Endothelial cell of umbilical vein (primary cell): ENCODE data around the gene PLB1. TPM values are rescaled to one million over a fixed set of nuclear protein-coding genes. Genes with fewer than 3 reads are reported as not detected.

Experiments used
- BruUV-seq: library from RNA; stranded (reverse); fragments of 400-500 nt; replicated peaks from 2 replicates; lab custom pipeline; 2021; lab: Mats Ljungman, UMichigan
- CTCF ChIA-PET: fragments of 300-600, 350-600 bp; sonication (Branson Sonifier 250); formaldehyde crosslinking; loops from one replicate; lab custom pipeline; 2021; ENCODE audit warnings: antibody characterized with exemption, inconsistent platforms; lab: Charles Lee
- POLR2A ChIA-PET: fragments of 300-600, 350-600 bp; sonication (Branson Sonifier 250); formaldehyde crosslinking; loops from one replicate; lab custom pipeline; 2021; ENCODE audit warnings: antibody characterized with exemption, inconsistent platforms; lab: Charles Lee
- DNase-seq: peaks from one replicate; pipeline ENCODE4 v3.0.0-alpha.2; 2011; ENCODE audit warnings: low read depth, low spot score
- FAIRE-seq: peaks from 2 replicates; lab custom pipeline; 2011; peaks lifted over from hg19 to GRCh38; lab: Jason Lieb, UNC
- H2AFZ ChIP-seq: 2 replicates; pipeline ENCODE4 v1.6.0; 2012; ENCODE audit warnings: low read depth, low read length, control low read depth, inconsistent platforms
- H3K27ac ChIP-seq: 2 replicates; pipeline ENCODE4 v1.5.1; 2011; ENCODE audit warnings: low read depth, mild to moderate bottlenecking, control low read depth, low read length, moderate library complexity; ENCODE audit not compliant: insufficient read depth
- H3K27me3 ChIP-seq, 2 experiments: 2 replicates each; pipeline versions ENCODE4 v1.6.0 to v1.6.1; 2011; ENCODE audit warnings: low read length in 2 of 2, mixed read lengths in 1 of 2; ENCODE audit not compliant: control insufficient read depth in 2 of 2, insufficient read depth in 2 of 2
- H3K36me3 ChIP-seq, 2 experiments: 2 replicates in 1 of 2; 3 replicates in 1 of 2; pipeline ENCODE4 v1.5.1; 2011; ENCODE audit warnings: low read length in 2 of 2, mild to moderate bottlenecking in 1 of 2, moderate library complexity in 1 of 2; ENCODE audit not compliant: control insufficient read depth in 2 of 2, insufficient read depth in 2 of 2; ENCODE audit errors: extremely low read depth in 1 of 2
- H3K4me1 ChIP-seq: 3 replicates; pipeline ENCODE4 v1.5.1; 2011; ENCODE audit warnings: mild to moderate bottlenecking, low read length; ENCODE audit not compliant: control insufficient read depth, insufficient read depth; ENCODE audit errors: extremely low read depth
- H3K4me2 ChIP-seq: 2 replicates; pipeline ENCODE4 v1.6.1; 2011; ENCODE audit warnings: low read length, control low read depth, mixed read lengths; ENCODE audit not compliant: insufficient read depth
- H3K4me3 ChIP-seq, 3 experiments: fragments of 200-600 bp in 1 of 3; sonication (generic), shearing (Covaris generic) in 1 of 3; replicated peaks in 1 of 3; 2 replicates each; pipeline ENCODE4 v1.5.1; 2011 to 2016; ENCODE audit warnings: control low read depth in 3 of 3, low read length in 3 of 3, mild to moderate bottlenecking in 2 of 3, inconsistent platforms in 1 of 3, low read depth in 1 of 3, moderate library complexity in 1 of 3; ENCODE audit not compliant: insufficient read depth in 1 of 3
- H3K79me2 ChIP-seq: 2 replicates; pipeline ENCODE4 v1.6.0; 2012; ENCODE audit warnings: low read length, inconsistent platforms; ENCODE audit not compliant: control insufficient read depth, insufficient read depth
- H3K9ac ChIP-seq: replicated peaks from 2 replicates; pipeline ENCODE3; 2011; ENCODE audit warnings: low read length, control low read depth; ENCODE audit not compliant: insufficient read depth; ENCODE audit errors: extremely low read depth
- H3K9me1 ChIP-seq: replicated peaks from 3 replicates; pipeline ENCODE4 v1.6.0; 2011; ENCODE audit warnings: mild to moderate bottlenecking, low read length; ENCODE audit not compliant: control insufficient read depth, insufficient read depth; ENCODE audit errors: extremely low read depth
- H3K9me3 ChIP-seq: replicated peaks from 2 replicates; pipeline ENCODE4 v1.5.1; 2012; ENCODE audit warnings: low read length, inconsistent platforms; ENCODE audit not compliant: control insufficient read depth, insufficient read depth
- H4K20me1 ChIP-seq: replicated peaks from 2 replicates; pipeline ENCODE3; 2011; ENCODE audit warnings: mild to moderate bottlenecking, low read length; ENCODE audit not compliant: control insufficient read depth, insufficient read depth; ENCODE audit errors: extremely low read depth
- CTCF ChIP-seq, 2 donors: IDR thresholded peaks; 1 replicate in 1 of 2; 2 replicates in 1 of 2; pipeline ENCODE4 v1.5.1; 2011; ENCODE audit warnings: low read length in 2 of 2, mild to moderate bottlenecking in 2 of 2, moderate library complexity in 2 of 2, control low read depth in 1 of 2, inconsistent platforms in 1 of 2, low read depth in 1 of 2; ENCODE audit not compliant: insufficient read depth in 1 of 2; ENCODE audit errors: extremely low read depth in 1 of 2
- EZH2 ChIP-seq: IDR thresholded peaks from 2 replicates; pipeline ENCODE4 v1.6.1; 2012; ENCODE audit warnings: borderline replicate concordance, low read depth, mild to moderate bottlenecking, moderate library complexity, low read length, inconsistent platforms; ENCODE audit not compliant: severe bottlenecking
- FOS ChIP-seq: IDR thresholded peaks from 2 replicates; pipeline ENCODE4 v1.6.1; 2011; ENCODE audit warnings: mild to moderate bottlenecking, low read length, moderate library complexity, borderline replicate concordance; ENCODE audit not compliant: insufficient read depth
- GATA2 ChIP-seq: IDR thresholded peaks from 2 replicates; pipeline ENCODE4 v1.7.0; 2011; ENCODE audit warnings: low read depth, mild to moderate bottlenecking, moderate library complexity, mixed read lengths, low read length; ENCODE audit not compliant: insufficient read length, insufficient read depth
- JUN ChIP-seq: IDR thresholded peaks from 2 replicates; pipeline ENCODE4 v1.6.1; 2011; ENCODE audit warnings: borderline replicate concordance, low read depth; ENCODE audit not compliant: insufficient read length, insufficient read depth
- MAX ChIP-seq: IDR thresholded peaks from 2 replicates; pipeline ENCODE4 v1.6.1; 2011; ENCODE audit not compliant: insufficient read depth, insufficient read length
- MYC ChIP-seq: IDR thresholded peaks from one replicate; pipeline ENCODE4 v1.6.1; 2011; ENCODE audit warnings: mild to moderate bottlenecking, low read depth, low read length
- POLR2A ChIP-seq: IDR thresholded peaks from 2 replicates; pipeline ENCODE4 v1.6.1; 2012; ENCODE audit warnings: low read depth, mild to moderate bottlenecking, control low read depth, low read length
- POLR2AphosphoS5 ChIP-seq: IDR thresholded peaks from 2 replicates; pipeline ENCODE4 v1.6.1; 2012; ENCODE audit warnings: low read depth, mild to moderate bottlenecking, control low read depth, low read length, moderate library complexity; ENCODE audit not compliant: insufficient read depth
- dilution Hi-C: fragments of 300-500 bp; cut with MboI; formaldehyde crosslinking; loops from one replicate; pipeline ENCODE4 v1.15.0; 2019; ENCODE audit warnings: low sequenced_read_pairs; ENCODE audit not compliant: extremely low pct_ligation_motif_present
- intact Hi-C: fragments of 100-400 bp; cut with micrococcal nuclease; formaldehyde crosslinking; loops from one replicate; pipeline ENCODE4 v1.10.0; 2022
- polyA plus RNA-seq, 4 experiments: library from polyadenylated mRNA; depleted of rRNA in 3 of 4; stranded (reverse) in 3 of 4; unstranded in 1 of 4; fragments of >200 nt; gene quantifications; 2 replicates each; pipeline versions ENCODE4 v1.2.1 to v1.2.3, GENCODE V29; 2011 to 2012; ENCODE audit warnings: missing spikeins in 1 of 4
- total RNA-seq: library from RNA; stranded (reverse); gene quantifications from 2 replicates; pipeline ENCODE4 v1.2.3, GENCODE V29; 2021

PLB1 gene
- total and polyA plus RNA-seq, 2 donors (not counting 3 experiments of a cell fraction or from before 2014, with no cell fraction given), result 0.75 to 0.80 TPM

DNA sequence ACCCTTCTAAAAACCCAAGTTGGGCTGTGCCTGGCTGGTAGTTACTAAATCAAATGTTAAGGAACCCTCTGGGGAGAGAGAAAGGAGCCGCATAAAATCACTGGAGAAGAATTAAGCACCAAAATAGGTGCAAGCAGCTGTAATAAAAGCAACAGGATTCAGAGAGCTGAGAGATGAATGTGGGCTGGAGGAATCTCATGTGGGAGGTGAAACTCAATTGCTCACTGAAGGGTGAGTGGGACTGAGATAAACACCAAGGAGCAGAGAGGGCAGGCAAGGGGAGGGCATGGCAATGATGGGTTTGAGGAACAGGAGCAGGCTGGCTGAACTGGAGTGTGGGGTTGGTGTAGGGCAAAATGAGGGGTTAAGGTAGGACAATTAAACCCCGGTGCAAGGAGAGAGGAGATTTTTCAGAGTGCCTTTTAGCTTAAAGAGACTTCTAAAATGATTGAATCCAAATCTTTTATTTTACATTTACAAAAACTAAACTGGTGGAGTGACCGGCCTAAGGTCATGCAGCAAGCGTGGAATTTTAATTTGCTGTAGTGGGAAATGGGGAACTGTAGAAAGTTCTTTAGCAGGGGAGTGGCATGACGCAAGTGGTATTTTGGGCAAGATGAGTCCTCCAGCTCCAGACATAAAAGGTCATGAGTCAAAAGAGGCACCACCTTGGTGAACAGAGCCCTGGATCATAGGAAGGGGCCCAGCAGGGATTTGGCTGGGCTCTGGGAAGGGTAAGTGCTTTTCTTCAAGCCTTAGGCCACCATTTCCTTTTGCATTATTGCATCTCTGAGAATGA lies 10.5 kb downstream of the PLB1 start:
- no peaks in the 10 kb centered on the region for H4K20me1 ChIP-seq
- H3K9ac ChIP-seq, result no peak overlapping the region
- dilution Hi-C loops (no loop called here), intact Hi-C loops (no loop called here)
- no peak overlapping the region for H2AFZ ChIP-seq
- CTCF ChIA-PET, result interaction anchor here (1.2 kb wide), 1 partner anchor 24 kb away, joined by 3 read pairs; no protein-coding TSS in a partner anchor
- no peaks in the 10 kb centered on the region for H3K79me2 ChIP-seq
- H3K27me3 ChIP-seq, result peaks cover 12 to 16% of the 10 kb centered on the region in 2 experiments
- no peak overlapping the region for H3K4me2 ChIP-seq
- no peaks in the 10 kb centered on the region for H3K9me3 ChIP-seq
- no peaks in the 10 kb centered on the region for H3K4me1 ChIP-seq
- no peak overlapping the region for H3K4me3 ChIP-seq
- no TSS peak for BruUV-seq
- DNase-seq (no peak), FAIRE-seq (no peak)
- H3K36me3 ChIP-seq, result no peaks in the 10 kb centered on the region
- no peaks in the 10 kb centered on the region for H3K9me1 ChIP-seq
- POLR2A ChIA-PET, result no interaction called here
- TF ChIP-seq MYC, result no peak
- no peak for TF ChIP-seq POLR2A
- TF ChIP-seq MAX, result no peak
- TF ChIP-seq GATA2, result no peak
- no peak for TF ChIP-seq CTCF (IDR thresholded peaks at IDR 0.05; ENCODE audit: extremely low read depth in 1 of 2, insufficient read depth in 1 of 2, low read depth in 1 of 2, low read length in 2 of 2)
- no peak for TF ChIP-seq EZH2
- TF ChIP-seq POLR2AphosphoS5, result no peak
- TF ChIP-seq JUN, result no peak
- no peak for TF ChIP-seq FOS
- no peak overlapping the region for H3K27ac ChIP-seq
